AG09319 (cell line): ENCODE measurements around the gene VRK2.
"Not testable (repeated sequence)": the region's sequence is repeated elsewhere in the genome, so short reads cannot be mapped to it uniquely, and the experiment has no call there.

Experiments used
- DNase-seq: peaks from one replicate; pipeline ENCODE4 v3.0.0-alpha.2; 2010; ENCODE audit warnings: low read depth; ENCODE audit errors: extremely low read depth
- TF ChIP-seq, protein P1 (sequence below): IDR thresholded peaks from 2 replicates; pipeline ENCODE4 v1.5.1; 2011; ENCODE audit warnings: low read depth, mild to moderate bottlenecking, inconsistent platforms, low read length, moderate library complexity

VRK2 gene

DNA sequence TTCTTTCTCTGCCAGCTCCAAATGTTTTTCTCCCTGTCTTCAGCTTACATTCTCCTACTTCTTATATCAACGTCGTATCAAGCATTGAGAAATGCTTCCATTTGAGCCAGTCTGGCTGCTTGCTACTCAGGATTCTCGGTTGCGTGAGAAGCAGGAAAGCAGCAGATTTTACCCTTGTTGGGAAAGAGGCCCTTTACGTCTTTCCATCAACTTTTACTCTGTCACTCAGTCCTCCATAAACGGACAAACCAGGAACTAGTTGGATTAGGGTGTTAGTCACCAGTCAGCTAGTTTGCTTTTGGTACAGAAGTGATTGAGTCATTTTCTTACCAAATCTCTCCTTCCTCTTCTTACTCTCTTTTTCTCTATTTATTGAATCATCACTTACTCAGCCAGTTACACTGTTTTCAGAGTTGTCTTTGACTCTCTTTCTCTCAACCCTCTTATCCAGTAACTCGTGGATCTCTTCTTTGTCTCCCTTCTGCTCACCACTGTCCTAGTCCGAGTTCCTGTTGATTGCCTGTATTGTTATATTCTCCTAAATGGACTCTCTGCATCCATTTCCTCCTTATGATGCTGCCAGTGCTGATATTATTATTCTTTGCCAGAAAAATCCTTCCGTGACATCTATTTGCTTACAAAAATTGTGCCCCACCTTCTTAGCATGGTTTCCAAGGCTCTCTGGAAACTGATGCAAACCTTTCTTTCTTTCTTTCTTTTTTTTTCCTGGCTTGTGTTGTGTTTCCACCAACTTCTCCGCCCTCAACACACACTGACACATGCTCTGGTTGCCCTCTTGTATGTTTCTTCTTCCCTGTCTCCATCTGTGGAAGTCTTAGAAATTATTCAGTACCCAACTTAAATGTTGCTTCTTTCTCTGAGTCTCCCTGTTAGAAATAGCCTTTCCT lies 61.5 kb downstream of the VRK2 start:
- TF ChIP-seq, protein P1, sequence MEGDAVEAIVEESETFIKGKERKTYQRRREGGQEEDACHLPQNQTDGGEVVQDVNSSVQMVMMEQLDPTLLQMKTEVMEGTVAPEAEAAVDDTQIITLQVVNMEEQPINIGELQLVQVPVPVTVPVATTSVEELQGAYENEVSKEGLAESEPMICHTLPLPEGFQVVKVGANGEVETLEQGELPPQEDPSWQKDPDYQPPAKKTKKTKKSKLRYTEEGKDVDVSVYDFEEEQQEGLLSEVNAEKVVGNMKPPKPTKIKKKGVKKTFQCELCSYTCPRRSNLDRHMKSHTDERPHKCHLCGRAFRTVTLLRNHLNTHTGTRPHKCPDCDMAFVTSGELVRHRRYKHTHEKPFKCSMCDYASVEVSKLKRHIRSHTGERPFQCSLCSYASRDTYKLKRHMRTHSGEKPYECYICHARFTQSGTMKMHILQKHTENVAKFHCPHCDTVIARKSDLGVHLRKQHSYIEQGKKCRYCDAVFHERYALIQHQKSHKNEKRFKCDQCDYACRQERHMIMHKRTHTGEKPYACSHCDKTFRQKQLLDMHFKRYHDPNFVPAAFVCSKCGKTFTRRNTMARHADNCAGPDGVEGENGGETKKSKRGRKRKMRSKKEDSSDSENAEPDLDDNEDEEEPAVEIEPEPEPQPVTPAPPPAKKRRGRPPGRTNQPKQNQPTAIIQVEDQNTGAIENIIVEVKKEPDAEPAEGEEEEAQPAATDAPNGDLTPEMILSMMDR, result no peak
- peak; percentile 70 for DNase-seq

DNA sequence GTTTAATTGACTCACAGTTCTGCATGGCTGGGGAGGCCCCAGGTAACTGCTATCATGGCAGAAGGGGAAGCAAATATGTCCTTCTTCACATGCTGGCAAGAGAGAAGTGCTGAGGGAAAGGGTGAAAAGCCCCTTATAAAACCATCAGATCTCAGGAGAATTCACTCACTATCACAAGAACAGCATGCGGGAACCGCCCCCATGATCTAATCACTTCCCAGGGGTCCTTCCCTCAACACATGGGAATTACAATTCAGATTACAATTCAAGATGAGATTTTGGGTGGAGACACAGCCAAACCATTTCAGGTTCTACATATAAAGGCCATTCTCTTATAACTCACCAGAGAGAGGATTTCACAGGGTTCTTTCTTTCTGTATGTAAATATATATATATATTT lies 62.9 kb downstream of the VRK2 start:
- no peak for DNase-seq
- TF ChIP-seq, protein P1, result no peak

- TF ChIP-seq, protein P1, result no peak
- DNase-seq, result no peak
Observed at GRCh38 chr2:58110765-58111164, 64.2 kb downstream of the VRK2 start.

DNA sequence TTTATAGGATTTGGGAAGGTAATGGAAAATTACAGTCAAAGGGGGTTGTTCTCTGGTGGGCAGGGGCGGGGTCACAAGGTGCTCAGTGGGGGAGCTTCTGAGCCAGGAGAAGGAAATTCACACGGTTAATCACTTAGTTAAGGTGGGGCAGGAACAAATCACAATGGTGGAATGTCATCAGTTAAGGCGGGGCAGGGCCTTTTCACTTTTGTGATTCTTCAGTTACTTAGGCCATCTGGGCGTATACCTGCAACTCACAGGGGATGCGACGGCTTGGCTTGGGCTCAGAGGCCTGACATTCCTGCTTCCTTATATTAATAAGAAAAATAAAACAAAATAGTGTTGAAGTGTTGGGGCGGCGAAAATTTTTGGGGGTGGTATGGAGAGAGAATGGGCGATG lies 67.0 kb downstream of the VRK2 start:
- not testable (repeated sequence) for DNase-seq

DNA sequence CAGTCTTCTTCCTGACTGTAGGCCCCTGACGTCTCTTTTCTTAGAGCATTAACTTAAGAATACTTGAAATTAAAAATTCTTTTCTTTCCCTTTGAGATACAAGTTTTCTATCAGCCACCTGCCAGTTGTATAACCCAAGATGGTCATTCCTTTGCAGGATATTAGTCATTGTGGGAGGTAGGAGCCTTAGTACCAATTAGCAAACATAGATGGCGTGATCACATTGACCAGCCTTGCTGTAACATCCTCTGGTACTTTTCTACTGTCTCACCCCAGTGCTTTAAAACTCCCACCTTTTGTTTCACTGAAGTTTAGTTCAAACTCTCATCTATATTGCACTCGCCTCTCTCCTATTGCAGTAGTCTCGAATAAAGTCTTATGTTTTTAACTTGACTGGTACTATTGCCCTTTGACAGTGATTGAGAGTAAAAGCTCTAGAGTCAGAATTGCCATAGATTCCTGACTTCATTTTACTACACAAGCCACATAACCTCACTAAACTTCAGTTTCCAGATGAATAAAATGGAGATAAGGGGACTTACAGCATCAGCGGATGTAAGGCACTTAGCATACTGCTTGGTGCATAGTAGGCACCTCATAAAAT lies 74.1 kb downstream of the VRK2 start:
- TF ChIP-seq, protein P1, result no peak
- DNase-seq, result no peak

DNA sequence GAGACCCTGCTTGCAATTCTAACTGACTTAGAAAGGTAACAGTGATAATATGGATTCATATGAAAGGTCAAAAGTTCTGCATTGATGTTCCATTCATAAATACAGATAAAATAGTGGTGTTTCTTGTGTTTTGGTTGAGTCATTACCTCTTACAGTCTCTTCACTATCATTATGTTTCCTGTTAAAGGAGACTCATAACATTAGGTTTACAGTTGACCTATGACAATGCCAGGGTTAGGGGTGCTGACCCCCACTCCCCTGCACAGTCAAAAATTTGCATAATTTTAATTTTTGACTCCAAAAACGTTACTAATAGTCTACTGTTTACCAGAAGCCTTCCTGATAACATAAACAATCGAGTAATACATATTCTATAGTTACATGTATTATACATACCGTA lies 75.4 kb downstream of the VRK2 start:
- DNase-seq, result no peak

DNA sequence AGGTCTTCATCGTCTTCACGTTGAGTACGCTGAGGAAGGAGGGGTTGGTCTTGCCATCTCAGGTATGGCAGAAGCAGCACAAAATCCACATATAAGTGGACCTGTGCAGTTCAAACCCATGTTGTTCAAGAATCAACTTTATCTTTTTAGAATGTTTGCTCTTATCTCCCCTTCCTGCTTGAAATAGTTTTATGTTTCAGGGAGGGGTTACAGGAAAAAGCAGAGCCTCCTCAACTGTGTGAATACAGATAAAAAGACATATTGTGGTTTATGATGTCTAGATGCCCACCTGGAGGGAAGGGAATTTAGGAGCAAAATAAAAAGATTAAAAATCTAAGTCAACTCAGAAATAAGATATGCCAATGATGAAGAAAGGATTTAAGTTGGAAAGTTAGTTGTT lies 75.9 kb downstream of the VRK2 start:
- TF ChIP-seq, protein P1, result no peak
- DNase-seq, result no peak

More for the DNA sequence above, 75.4 kb downstream of the VRK2 start:
- TF ChIP-seq, protein P1, result no peak
